Colonic mucosa (tissue), 4 donors: ENCODE measurements around the gene REELD1. TPM values are rescaled to one million over a fixed set of nuclear protein-coding genes. Genes with fewer than 3 reads are reported as not detected.

ENCODE experiments used
- DNase-seq: peaks from one replicate; pipeline ENCODE4 v3.0.0-alpha.2; 2020
- H3K27ac ChIP-seq: fragments of 200-600 bp; one replicate; pipeline ENCODE4 v1.8.0; 2021
- H3K27me3 ChIP-seq: fragments of 200-600 bp; one replicate; pipeline ENCODE4 v1.8.0; 2021
- H3K36me3 ChIP-seq: fragments of 200-600 bp; one replicate; pipeline ENCODE4 v1.8.0; 2021
- H3K4me1 ChIP-seq: fragments of 200-600 bp; one replicate; pipeline ENCODE4 v1.8.0; 2021; ENCODE audit warnings: mild to moderate bottlenecking
- H3K4me3 ChIP-seq: fragments of 200-600 bp; one replicate; pipeline ENCODE4 v1.8.0; 2021
- H3K9ac ChIP-seq, 2 donors: one replicate each; pipeline ENCODE4 v1.7.0; 2013; ENCODE audit warnings: control low read depth in 2 of 2, low read depth in 2 of 2, low read length in 2 of 2
- H3K9me3 ChIP-seq: fragments of 200-600 bp; one replicate; pipeline ENCODE4 v1.8.0; 2021
- intact Hi-C: fragments of 100-400 bp; cut with DNase I; formaldehyde crosslinking; loops from one replicate; pipeline ENCODE4 v1.14.1; 2022
- total RNA-seq, 2 donors: library from RNA; stranded (reverse); fragmentation: NEBNext Ultra II Directional in 1 of 2; extraction: Animal tissue kit (Norgen Biotek cat#: 25700) in 1 of 2; gene quantifications; one replicate each; pipeline ENCODE4 v1.2.1, GENCODE V29; 2021
- TF ChIP-seq, protein P1 (sequence below): fragments of 200-600 bp; IDR thresholded peaks from one replicate; pipeline ENCODE4 v1.8.0; 2022; ENCODE audit warnings: antibody characterized with exemption, mild to moderate bottlenecking
- donor health status: healthy.
- donor health status: DM: no; HTN: no; CAD: no.
- donor health status: DM: no; HTN: no; CAD: no.

Gene REELD1
- total RNA-seq, 2 donors from 2014 or later: 0.11 to 0.22 TPM

DNA sequence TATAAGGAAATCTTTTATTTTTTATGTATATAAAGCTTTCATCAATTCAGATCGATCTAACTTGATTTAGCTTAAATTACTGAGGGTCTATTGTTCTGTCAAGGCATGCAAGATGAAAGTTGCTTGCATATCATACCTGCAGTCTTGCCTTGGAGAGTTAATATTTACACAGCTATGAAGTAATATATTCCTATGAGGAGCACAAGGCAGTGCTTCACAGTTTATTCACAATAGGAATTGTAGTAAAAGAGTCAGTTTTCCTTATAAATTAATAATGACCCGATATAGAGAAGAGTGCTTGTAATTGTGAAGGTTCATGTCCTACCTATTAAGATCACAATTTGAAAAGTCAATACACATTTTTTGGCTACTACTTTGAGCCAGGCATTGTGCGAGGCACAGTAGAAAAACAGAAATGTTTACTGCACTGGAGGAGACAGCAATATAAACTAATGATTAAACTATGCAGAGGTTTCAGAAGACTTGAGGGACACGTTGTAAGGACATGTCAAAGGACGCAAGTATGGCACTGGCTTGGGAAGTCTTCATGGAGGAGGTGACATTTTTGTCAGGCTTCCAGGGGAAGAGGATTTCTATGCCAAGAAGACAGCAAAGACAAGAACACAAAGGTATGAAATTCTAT lies 38.8 kb downstream of the REELD1 start:
- TF ChIP-seq, protein P1, sequence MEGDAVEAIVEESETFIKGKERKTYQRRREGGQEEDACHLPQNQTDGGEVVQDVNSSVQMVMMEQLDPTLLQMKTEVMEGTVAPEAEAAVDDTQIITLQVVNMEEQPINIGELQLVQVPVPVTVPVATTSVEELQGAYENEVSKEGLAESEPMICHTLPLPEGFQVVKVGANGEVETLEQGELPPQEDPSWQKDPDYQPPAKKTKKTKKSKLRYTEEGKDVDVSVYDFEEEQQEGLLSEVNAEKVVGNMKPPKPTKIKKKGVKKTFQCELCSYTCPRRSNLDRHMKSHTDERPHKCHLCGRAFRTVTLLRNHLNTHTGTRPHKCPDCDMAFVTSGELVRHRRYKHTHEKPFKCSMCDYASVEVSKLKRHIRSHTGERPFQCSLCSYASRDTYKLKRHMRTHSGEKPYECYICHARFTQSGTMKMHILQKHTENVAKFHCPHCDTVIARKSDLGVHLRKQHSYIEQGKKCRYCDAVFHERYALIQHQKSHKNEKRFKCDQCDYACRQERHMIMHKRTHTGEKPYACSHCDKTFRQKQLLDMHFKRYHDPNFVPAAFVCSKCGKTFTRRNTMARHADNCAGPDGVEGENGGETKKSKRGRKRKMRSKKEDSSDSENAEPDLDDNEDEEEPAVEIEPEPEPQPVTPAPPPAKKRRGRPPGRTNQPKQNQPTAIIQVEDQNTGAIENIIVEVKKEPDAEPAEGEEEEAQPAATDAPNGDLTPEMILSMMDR: no peak
- no peak overlapping the region for H3K4me3 ChIP-seq
- DNase-seq: no peak
- no peak overlapping the region for H3K27ac ChIP-seq
- no peaks in the 10 kb centered on the region for H3K9me3 ChIP-seq
- H3K9ac ChIP-seq: no peak overlapping the region
- intact Hi-C loops: no loop called here
- no peaks in the 10 kb centered on the region for H3K4me1 ChIP-seq
- H3K36me3 ChIP-seq: no peaks in the 10 kb centered on the region
- H3K27me3 ChIP-seq: no peaks in the 10 kb centered on the region

DNA sequence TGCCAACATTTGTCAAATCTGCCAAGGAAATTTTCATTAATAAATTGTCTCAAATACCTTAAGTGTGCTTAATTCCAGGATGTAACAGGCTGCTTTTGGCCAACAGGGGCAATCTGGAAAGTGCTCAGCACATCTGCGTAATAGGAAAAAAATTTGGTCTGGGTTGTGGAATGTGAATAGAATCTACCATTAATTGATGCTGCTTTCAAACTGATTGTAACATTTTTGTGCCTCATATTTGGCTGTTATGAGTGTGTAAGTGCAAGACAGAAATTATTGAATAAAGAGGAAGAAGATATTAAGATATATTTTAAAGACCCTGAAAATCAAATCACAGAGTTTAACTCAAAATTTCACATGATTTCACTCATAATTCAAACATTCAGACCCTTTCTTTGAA lies 41.1 kb downstream of the REELD1 start:
- Histone ChIP-seq H3K9ac (no peak overlapping the region), H3K36me3 (no peaks in the 10 kb centered on the region), H3K27me3 (no peaks in the 10 kb centered on the region), H3K9me3 (no peaks in the 10 kb centered on the region), H3K27ac (no peak overlapping the region), H3K4me1 (no peaks in the 10 kb centered on the region), H3K4me3 (no peak overlapping the region)
- DNase-seq: no peak
- TF ChIP-seq, protein P1: no peak
- intact Hi-C loops: no loop called here

DNA sequence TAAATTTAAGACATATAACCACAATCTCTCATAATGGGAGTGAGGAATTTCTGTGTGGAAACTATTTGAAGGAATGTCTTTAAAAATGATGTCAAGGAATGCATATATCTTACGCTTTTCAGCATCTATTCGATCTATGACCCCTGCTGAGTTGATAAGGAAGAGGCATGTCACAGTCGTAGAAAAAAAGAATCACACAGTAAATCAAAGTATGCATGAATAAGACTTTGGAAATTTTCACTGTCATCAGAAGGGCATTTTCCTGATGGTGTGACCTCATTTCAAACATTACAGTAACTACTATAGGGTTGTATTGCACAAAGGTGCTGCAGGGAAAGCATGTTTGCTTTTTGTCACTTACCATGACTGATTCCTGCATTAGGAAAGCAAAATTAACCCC lies 41.5 kb downstream of the REELD1 start:
- H3K9me3 ChIP-seq: no peaks in the 10 kb centered on the region
- no peaks in the 10 kb centered on the region for H3K36me3 ChIP-seq
- no peak overlapping the region for H3K9ac ChIP-seq
- no peak overlapping the region for H3K27ac ChIP-seq
- H3K4me3 ChIP-seq: no peak overlapping the region
- no peak for DNase-seq
- H3K27me3 ChIP-seq: no peaks in the 10 kb centered on the region
- TF ChIP-seq, protein P1: no peak
- no peaks in the 10 kb centered on the region for H3K4me1 ChIP-seq
- intact Hi-C loops: no loop called here

DNA sequence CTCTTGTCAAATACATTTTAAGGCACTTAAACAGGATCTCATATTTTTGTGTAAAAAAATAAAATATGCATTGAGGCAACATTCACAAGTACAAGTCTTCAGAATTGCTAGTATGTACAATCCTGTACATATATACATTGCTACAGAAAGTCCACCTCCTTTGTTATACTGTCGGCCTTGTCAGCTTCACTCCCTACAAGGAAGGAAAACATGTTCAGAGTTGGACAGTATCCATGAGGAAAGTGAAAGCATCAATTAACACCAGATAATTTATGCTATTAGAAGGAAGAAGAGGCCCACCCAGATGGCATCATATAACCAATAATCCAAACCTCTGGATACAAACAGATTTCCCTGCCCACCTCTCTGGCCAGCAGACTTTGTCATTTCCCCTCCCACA lies 42.0 kb downstream of the REELD1 start:
- intact Hi-C loops: no loop called here
- H3K9ac ChIP-seq: no peak overlapping the region
- DNase-seq: no peak
- no peak overlapping the region for H3K4me3 ChIP-seq
- H3K27ac ChIP-seq: no peak overlapping the region
- H3K36me3 ChIP-seq: no peaks in the 10 kb centered on the region
- TF ChIP-seq, protein P1: no peak
- H3K4me1 ChIP-seq: no peaks in the 10 kb centered on the region
- no peaks in the 10 kb centered on the region for H3K9me3 ChIP-seq
- H3K27me3 ChIP-seq: no peaks in the 10 kb centered on the region

DNA sequence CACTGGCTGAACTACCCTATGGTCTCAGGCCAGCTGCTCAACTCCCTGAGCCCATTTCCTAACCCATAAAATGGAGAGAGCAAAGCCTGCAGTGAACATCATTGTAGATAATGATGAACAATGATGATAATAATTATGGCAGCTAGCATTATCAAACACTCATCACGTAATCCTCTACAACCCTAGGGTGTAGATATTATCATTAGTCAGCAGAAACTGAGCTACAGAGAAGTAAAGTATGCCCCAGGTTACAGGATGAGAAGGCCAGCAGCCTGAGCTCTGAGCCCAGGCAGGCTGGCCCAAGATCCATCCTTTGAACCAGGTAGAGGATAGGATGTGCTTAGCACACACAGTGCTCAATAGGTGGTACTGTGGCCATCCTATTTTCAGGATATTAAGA lies 43.2 kb downstream of the REELD1 start:
- no peaks in the 10 kb centered on the region for H3K9me3 ChIP-seq
- H3K4me1 ChIP-seq: no peaks in the 10 kb centered on the region
- no peak overlapping the region for H3K4me3 ChIP-seq
- H3K27ac ChIP-seq: no peak overlapping the region
- no peaks in the 10 kb centered on the region for H3K36me3 ChIP-seq
- DNase-seq: no peak
- intact Hi-C loops: no loop called here
- no peaks in the 10 kb centered on the region for H3K27me3 ChIP-seq
- H3K9ac ChIP-seq: no peak overlapping the region
- TF ChIP-seq, protein P1: no peak
